HG03571 (cell line): ENCODE results near the gene SLC12A5.

Source experiments
- ATAC-seq: cut with Tn5 transposase; IDR thresholded peaks from one replicate; pipeline ENCODE4 v1.9.1; 2021; ENCODE audit not compliant: unreplicated experiment

Gene SLC12A5

GRCh38 chr20:46101957-46102356 lies 72.9 kb downstream of the SLC12A5 start:
- no peak for ATAC-seq

GRCh38 chr20:46102940-46103339 lies 73.9 kb downstream of the SLC12A5 start:
- no peak for ATAC-seq

GRCh38 chr20:46104262-46104661 lies 75.2 kb downstream of the SLC12A5 start:
- no peak for ATAC-seq

GRCh38 chr20:46107061-46107460 lies 78.0 kb downstream of the SLC12A5 start:
- ATAC-seq, result no peak

- peak; percentile 77 for ATAC-seq
Measured at GRCh38 chr20:46108435-46108841, 79.4 kb downstream of the SLC12A5 start.

GRCh38 chr20:46108976-46109375 lies 80.0 kb downstream of the SLC12A5 start:
- ATAC-seq, result no peak
